ENCODE results near the gene RHBDF2. TPM values are rescaled to one million over a fixed set of nuclear protein-coding genes. Genes with fewer than 3 reads are reported as not detected.

Gene RHBDF2
- total RNA-seq, 1 donor from 2014 or later: 17.5 TPM

DNA sequence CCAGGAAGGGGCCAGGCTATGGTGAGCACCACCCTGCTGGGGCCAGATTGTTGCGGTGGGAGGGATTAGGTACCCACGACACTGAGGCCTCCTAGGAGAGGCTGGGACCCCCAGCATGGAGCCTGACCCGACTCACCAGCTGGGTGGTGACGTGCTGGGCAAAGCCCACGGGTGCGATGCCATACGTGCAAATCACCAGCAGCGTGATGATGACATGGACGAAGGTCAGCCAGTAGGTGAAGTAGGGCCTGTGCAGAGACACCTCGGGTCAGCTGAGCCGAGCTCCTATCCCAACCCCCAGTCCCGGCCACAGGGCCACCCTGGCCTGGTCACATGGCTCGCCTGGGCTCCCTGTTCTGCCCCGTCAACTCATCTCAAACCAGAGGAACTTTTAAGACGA, 26.3 kb downstream of the RHBDF2 start:
- no peak overlapping the region for H3K27ac Mint-ChIP-seq (ENCODE audit: unreplicated experiment)
- no peaks in the 10 kb centered on the region for H3K9me3 Mint-ChIP-seq (ENCODE audit: unreplicated experiment)
- no peaks in the 10 kb centered on the region for H3K4me1 Mint-ChIP-seq (ENCODE audit: unreplicated experiment)
- no peaks in the 10 kb centered on the region for H3K36me3 Mint-ChIP-seq (ENCODE audit: unreplicated experiment)
- H3K27me3 Mint-ChIP-seq (ENCODE audit: unreplicated experiment): no peaks in the 10 kb centered on the region
- H3K4me3 Mint-ChIP-seq (ENCODE audit: unreplicated experiment): no peak overlapping the region
- TF ChIP-seq, protein P1, sequence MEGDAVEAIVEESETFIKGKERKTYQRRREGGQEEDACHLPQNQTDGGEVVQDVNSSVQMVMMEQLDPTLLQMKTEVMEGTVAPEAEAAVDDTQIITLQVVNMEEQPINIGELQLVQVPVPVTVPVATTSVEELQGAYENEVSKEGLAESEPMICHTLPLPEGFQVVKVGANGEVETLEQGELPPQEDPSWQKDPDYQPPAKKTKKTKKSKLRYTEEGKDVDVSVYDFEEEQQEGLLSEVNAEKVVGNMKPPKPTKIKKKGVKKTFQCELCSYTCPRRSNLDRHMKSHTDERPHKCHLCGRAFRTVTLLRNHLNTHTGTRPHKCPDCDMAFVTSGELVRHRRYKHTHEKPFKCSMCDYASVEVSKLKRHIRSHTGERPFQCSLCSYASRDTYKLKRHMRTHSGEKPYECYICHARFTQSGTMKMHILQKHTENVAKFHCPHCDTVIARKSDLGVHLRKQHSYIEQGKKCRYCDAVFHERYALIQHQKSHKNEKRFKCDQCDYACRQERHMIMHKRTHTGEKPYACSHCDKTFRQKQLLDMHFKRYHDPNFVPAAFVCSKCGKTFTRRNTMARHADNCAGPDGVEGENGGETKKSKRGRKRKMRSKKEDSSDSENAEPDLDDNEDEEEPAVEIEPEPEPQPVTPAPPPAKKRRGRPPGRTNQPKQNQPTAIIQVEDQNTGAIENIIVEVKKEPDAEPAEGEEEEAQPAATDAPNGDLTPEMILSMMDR (IDR thresholded peaks at IDR 0.05): no peak
- no peak for DNase-seq (ENCODE audit: extremely low spot score, unreplicated experiment)

DNA sequence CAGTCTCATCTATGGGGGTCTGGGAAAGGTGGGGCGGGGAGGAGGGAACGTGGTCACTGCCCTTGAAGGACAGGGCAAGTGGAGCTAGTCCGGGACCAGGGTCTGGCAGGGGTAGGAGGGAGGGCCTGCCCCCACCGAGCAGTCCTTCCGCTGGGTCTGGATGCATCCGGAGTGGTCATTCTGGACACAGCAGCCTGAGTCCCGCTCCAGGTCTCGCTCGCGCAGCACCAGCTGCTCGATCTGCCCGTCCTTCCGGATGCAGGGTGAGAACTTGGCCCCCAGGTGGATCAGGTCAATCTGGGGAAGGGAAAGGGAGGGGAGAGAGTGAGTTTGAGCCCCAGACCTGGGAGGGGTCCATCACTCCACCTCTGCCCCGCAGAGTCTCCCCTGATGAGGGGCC, 27.0 kb downstream of the RHBDF2 start:
- Mint-ChIP-seq H3K27ac (ENCODE audit: unreplicated experiment) (no peak overlapping the region), H3K27me3 (ENCODE audit: unreplicated experiment) (no peaks in the 10 kb centered on the region), H3K4me3 (ENCODE audit: unreplicated experiment) (no peak overlapping the region), H3K36me3 (ENCODE audit: unreplicated experiment) (no peaks in the 10 kb centered on the region), H3K4me1 (ENCODE audit: unreplicated experiment) (no peaks in the 10 kb centered on the region), H3K9me3 (ENCODE audit: unreplicated experiment) (no peaks in the 10 kb centered on the region)
- TF ChIP-seq, protein P1 (IDR thresholded peaks at IDR 0.05): no peak
- DNase-seq (ENCODE audit: extremely low spot score, unreplicated experiment): no peak

DNA sequence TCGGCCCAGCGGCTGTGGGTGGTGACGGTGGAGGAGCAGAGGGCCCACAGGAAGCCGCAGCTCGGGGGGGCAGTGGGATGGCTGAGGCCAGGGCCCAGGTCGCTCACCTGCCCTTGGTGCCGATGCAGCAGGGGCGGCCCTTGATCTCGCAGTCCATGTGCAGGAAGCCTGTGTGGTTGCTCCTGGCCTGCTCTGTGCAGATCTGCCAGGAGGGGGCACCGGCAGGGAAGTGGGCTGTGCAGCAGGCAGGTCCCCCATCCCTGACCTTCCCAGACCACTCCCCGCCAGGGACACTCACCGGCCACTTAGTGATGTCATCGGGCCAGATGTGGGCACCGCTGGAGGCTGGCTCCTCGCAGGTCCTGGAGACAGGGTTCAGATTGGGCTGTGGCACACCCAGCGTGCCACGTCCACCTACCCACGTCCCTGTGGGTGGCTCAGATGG, 27.7 kb downstream of the RHBDF2 start:
- Mint-ChIP-seq H3K27ac (ENCODE audit: unreplicated experiment) (no peak overlapping the region), H3K36me3 (ENCODE audit: unreplicated experiment) (no peaks in the 10 kb centered on the region), H3K9me3 (ENCODE audit: unreplicated experiment) (no peaks in the 10 kb centered on the region), H3K4me3 (ENCODE audit: unreplicated experiment) (no peak overlapping the region), H3K4me1 (ENCODE audit: unreplicated experiment) (no peaks in the 10 kb centered on the region), H3K27me3 (ENCODE audit: unreplicated experiment) (no peaks in the 10 kb centered on the region)
- TF ChIP-seq, protein P1 (IDR thresholded peaks at IDR 0.05): peak; percentile 42
- DNase-seq (ENCODE audit: extremely low spot score, unreplicated experiment): peak; percentile 84

DNA sequence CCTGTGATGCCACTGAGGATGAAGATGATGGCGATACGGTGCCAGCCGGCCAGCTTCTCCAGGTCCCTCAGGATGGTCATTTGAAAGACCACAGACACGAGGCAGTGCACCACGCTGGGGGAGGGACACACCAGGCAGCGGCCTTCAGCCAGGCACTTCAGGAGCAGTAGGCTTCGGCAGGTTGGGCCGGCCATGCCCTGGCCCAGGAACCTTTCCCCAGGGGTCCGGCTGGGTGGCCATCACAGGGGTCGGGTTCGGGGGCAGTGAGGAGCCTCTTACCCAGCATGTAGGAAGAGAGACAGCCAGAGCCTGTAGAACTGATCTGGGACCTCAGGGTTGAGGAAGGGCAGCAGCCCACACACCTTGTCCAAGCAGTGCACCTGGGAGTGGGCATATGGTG, 28.5 kb downstream of the RHBDF2 start:
- no peaks in the 10 kb centered on the region for H3K36me3 Mint-ChIP-seq (ENCODE audit: unreplicated experiment)

DNA sequence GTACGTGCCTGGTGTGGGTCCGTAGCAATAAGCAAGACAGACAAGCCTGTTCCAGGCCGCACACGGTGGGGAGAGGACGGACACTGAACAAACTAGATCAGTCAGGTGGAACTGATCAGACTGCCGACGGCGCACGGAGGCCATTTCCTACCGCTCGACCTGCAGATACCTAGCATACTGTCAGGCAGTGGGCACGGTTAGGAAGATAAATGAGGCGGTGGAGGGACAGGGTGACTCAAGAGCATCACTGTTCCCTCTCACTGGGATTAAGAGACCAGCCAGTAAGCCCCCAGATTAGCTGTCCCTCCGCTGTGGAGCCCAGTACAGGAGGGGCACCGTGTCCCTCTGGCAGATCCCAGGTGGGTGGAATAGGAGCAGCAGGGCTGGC, 29.0 kb downstream of the RHBDF2 start:
- Mint-ChIP-seq H3K9me3 (ENCODE audit: unreplicated experiment) (no peaks in the 10 kb centered on the region), H3K36me3 (ENCODE audit: unreplicated experiment) (no peaks in the 10 kb centered on the region), H3K4me1 (ENCODE audit: unreplicated experiment) (no peaks in the 10 kb centered on the region), H3K27me3 (ENCODE audit: unreplicated experiment) (no peaks in the 10 kb centered on the region), H3K27ac (ENCODE audit: unreplicated experiment) (no peak overlapping the region), H3K4me3 (ENCODE audit: unreplicated experiment) (no peak overlapping the region)
- DNase-seq (ENCODE audit: extremely low spot score, unreplicated experiment): no peak
- TF ChIP-seq, protein P1 (IDR thresholded peaks at IDR 0.05): no peak

More for the DNA sequence above, 28.5 kb downstream of the RHBDF2 start:
- TF ChIP-seq, protein P1 (IDR thresholded peaks at IDR 0.05): no peak
- Mint-ChIP-seq H3K4me3 (ENCODE audit: unreplicated experiment) (no peak overlapping the region), H3K4me1 (ENCODE audit: unreplicated experiment) (no peaks in the 10 kb centered on the region), H3K27me3 (ENCODE audit: unreplicated experiment) (no peaks in the 10 kb centered on the region), H3K9me3 (ENCODE audit: unreplicated experiment) (no peaks in the 10 kb centered on the region), H3K27ac (ENCODE audit: unreplicated experiment) (no peak overlapping the region)
- peak; percentile 81 for DNase-seq (ENCODE audit: extremely low spot score, unreplicated experiment)
